Activated naive CD8-positive, alpha-beta T cell treated with anti-CD3 and anti-CD28 coated beads, Interleukin-2, amount 10 ng/mL, durations not matched to agents 7 days and 5 days (primary cell): ENCODE data around the gene MIB2. TPM values are rescaled to one million over a fixed set of nuclear protein-coding genes. Genes with fewer than 3 reads are reported as not detected.
"Not testable (repeated sequence)": the region's sequence is repeated elsewhere in the genome, so short reads cannot be mapped to it uniquely, and the experiment has no call there.

Experiments used
- ATAC-seq: fragments of 150-1000 bp; cut with Tn5 transposase; one replicate; pipeline ENCODE4 v1.10.0; 2021; ENCODE audit warnings: low read depth, moderate library complexity
- POLR2A ChIA-PET: fragments of 350-600 bp; sonication (Branson Sonifier 250); formaldehyde crosslinking; loops from one replicate; lab custom pipeline; 2021; ENCODE audit warnings: antibody characterized with exemption; lab: Charles Lee
- DNase-seq: peaks from one replicate; pipeline ENCODE4 v3.0.0; 2021
- H3K27ac Mint-ChIP-seq: one replicate; pipeline ENCODE4 v1.8.0; 2022; ENCODE audit warnings: mild to moderate bottlenecking, mixed read lengths
- H3K27me3 Mint-ChIP-seq: one replicate; pipeline ENCODE4 v1.8.0; 2022; ENCODE audit warnings: mild to moderate bottlenecking, moderate library complexity, mixed read lengths
- H3K36me3 Mint-ChIP-seq: one replicate; pipeline ENCODE4 v1.8.0; 2021; ENCODE audit warnings: mild to moderate bottlenecking, mixed read lengths
- H3K4me1 Mint-ChIP-seq: one replicate; pipeline ENCODE4 v1.8.0; 2021; ENCODE audit warnings: mixed read lengths
- H3K4me3 Mint-ChIP-seq: one replicate; pipeline ENCODE4 v1.8.0; 2022; ENCODE audit warnings: mild to moderate bottlenecking, moderate library complexity, mixed read lengths
- H3K9me3 Mint-ChIP-seq: one replicate; pipeline ENCODE4 v1.8.0; 2021; ENCODE audit warnings: mixed read lengths
- total RNA-seq, 2 experiments: library from RNA; stranded (reverse); gene quantifications; one replicate each; pipeline ENCODE4 v1.2.3, GENCODE V29; 2021

Gene MIB2
- total RNA-seq, 2 experiments from 2014 or later: 72.6 to 75.2 TPM

DNA sequence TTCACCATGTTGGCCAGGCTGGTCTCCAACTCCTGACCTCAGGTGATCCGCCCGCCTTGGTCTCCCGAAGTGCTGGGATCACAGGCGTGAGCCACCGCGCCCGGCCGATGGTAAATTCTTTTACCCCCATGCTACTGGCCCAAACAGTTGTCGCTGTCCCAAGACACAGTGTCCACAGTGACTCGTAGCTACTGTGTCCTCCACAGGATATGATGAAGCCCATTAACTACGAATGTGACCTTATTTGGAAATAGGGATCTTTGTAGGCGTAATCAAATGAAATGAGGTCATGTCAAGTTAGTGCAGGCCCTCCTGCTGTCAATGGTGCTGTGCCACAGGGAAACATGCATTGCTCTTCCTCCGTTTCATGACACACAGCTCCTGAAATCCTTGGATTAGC is 23.8 kb upstream of the MIB2 start:
- H3K4me3 Mint-ChIP-seq: no peak overlapping the region
- H3K27ac Mint-ChIP-seq: no peak overlapping the region
- H3K27me3 Mint-ChIP-seq: peaks cover 2% of the 10 kb centered on the region
- no peaks in the 10 kb centered on the region for H3K36me3 Mint-ChIP-seq
- no peaks in the 10 kb centered on the region for H3K9me3 Mint-ChIP-seq
- POLR2A ChIA-PET: no interaction called here
- DNase-seq: no peak
- no peak for ATAC-seq
- no peaks in the 10 kb centered on the region for H3K4me1 Mint-ChIP-seq

DNA sequence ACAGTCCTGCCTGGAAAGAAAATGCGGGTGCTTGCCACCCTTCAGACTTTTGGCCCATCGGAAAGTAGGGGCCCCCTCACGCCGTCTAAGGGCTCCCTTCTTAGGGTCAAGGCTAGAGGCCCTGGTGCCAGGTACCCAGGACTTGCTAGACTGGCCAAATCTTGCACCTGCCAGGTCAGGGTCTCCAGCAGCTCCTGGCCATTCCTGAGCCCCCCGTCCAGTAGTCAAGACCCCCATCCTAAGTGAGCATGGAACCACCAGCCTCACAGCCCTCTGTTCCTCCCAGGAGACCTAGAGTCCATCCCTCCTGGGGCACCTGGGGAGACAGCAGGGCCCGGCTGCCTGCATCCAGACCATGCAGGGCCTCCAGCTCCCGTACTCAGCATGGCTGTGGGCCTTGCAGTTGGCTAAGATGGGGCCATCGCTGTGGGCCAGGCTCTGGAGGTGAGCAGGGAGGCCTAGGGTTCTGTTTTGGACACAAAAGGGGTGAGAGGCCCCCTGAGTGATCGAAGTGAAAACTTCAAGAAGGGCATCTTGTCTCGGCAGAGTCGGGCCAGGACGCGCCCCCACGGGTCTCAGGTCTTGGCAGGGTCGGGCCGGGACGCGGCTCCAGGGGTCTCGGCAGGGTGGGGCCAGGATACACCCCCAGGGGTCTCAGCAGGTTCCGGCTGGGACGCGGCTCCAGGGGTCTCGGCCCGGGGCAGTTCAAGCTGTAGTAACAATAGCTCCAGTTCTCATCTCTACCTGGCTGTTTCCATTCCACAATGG is 21.3 kb upstream of the MIB2 start:
- ATAC-seq: no peak
- H3K4me1 Mint-ChIP-seq: peaks cover 3% of the 10 kb centered on the region
- H3K36me3 Mint-ChIP-seq: no peaks in the 10 kb centered on the region
- H3K27ac Mint-ChIP-seq: no peak overlapping the region
- no peaks in the 10 kb centered on the region for H3K9me3 Mint-ChIP-seq
- DNase-seq: no peak
- POLR2A ChIA-PET: no interaction called here
- no peak overlapping the region for H3K4me3 Mint-ChIP-seq
- H3K27me3 Mint-ChIP-seq: peaks cover 6% of the 10 kb centered on the region

DNA sequence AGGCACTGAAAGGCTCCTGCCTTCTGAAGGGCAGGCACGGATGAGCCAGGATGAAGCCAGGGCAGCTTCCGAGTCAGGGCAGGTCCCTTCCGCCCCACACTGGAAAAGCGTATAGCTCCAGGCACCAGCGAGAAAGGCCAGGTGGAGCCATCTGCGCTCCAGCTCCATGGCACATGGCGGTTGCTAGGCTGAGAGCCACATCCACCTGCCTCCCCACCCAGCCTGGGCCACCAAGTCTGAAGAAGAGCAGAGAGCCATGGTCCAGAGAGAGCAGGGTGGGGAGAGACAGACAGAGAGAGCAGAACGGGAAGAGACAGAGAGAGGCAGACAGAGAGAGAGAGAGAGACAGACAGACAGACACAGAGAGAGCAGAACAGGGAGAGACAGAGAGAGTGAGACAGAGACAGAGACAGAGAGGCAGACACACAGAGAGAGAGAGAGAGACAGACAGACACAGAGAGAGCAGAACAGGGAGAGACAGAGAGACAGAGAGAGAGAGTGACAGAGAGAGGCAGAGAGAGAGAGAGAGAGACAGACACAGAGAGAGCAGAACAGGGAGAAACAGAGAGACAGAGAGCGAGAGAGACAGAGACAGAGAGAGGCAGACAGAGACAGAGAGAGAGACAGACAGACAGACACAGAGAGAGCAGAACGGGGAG is 20.6 kb upstream of the MIB2 start:
- no peak for DNase-seq
- Mint-ChIP-seq H3K4me3 (no peak overlapping the region), H3K36me3 (no peaks in the 10 kb centered on the region), H3K27ac (no peak overlapping the region), H3K27me3 (peaks cover 6% of the 10 kb centered on the region), H3K9me3 (no peaks in the 10 kb centered on the region), H3K4me1 (peaks cover 4% of the 10 kb centered on the region)
- POLR2A ChIA-PET: no interaction called here
- ATAC-seq: no peak

DNA sequence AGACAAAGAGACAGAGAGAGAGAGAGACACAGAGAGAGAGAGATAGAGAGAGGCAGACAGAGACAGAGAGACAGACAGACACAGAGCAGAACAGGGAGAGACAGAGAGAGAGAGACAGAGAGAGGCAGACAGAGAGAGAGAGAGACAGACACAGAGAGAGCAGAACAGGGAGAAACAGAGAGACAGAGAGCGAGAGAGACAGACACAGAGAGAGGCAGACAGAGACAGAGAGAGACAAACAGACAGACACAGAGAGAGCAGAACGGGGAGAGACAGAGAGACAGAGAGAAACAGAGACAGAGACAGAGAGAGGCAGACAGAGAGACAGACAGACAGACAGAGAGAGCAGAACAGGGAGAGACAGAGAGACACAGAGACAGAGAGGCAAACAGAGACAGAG is 20.0 kb upstream of the MIB2 start:
- POLR2A ChIA-PET, ATAC-seq, H3K36me3 Mint-ChIP-seq, H3K4me1 Mint-ChIP-seq, DNase-seq, H3K27ac Mint-ChIP-seq, H3K27me3 Mint-ChIP-seq, H3K9me3 Mint-ChIP-seq, H3K4me3 Mint-ChIP-seq: not testable (repeated sequence)

DNA sequence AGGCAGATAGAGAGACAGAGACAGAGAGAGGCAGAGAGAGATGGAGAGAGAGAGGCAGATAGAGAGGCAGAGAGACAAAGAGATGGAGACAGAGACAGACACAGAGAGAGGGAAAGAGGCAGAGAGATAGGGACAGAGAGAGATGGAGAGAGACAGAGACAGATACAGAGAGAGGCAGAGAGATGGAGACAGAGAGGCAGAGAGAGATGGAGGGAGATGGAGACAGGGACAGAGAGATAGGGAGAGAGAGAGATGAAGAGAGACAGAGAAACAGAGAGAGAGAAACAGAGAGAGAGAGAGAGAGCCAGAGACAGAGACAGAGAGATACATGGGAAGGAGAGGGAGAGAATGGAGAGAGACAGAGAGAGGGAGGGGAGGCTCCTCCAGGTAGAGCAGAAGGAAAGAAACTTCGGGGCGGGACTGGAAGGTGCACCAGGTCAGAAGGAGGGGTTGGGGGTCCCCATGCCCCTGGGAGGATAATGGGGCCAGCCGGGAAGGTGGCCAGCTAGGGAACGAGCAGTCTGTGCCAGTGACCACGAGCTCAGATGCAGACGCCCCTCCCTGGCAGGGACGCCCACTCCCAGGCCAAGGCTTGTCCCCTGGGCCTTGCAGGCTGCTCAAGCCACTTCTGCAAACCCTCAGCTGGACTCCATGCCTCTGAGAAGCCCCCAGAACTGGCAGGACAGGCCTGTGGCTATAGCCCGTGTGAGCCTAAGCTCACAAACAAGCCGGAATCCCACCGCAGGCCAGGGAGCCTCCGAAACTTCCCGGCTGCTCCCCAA is 18.6 kb upstream of the MIB2 start:
- POLR2A ChIA-PET: interaction anchor here (0.6 to 2.1 kb wide), 3 partner anchors 11 to 44 kb away, joined by 4 to 8 read pairs (median 7); no protein-coding TSS in a partner anchor
- Mint-ChIP-seq H3K27ac (no peak overlapping the region), H3K36me3 (no peaks in the 10 kb centered on the region), H3K4me3 (no peak overlapping the region), H3K27me3 (peaks cover 9% of the 10 kb centered on the region), H3K9me3 (no peaks in the 10 kb centered on the region), H3K4me1 (peaks cover 4% of the 10 kb centered on the region)
- ATAC-seq (no peak), DNase-seq (peak; percentile 39)

DNA sequence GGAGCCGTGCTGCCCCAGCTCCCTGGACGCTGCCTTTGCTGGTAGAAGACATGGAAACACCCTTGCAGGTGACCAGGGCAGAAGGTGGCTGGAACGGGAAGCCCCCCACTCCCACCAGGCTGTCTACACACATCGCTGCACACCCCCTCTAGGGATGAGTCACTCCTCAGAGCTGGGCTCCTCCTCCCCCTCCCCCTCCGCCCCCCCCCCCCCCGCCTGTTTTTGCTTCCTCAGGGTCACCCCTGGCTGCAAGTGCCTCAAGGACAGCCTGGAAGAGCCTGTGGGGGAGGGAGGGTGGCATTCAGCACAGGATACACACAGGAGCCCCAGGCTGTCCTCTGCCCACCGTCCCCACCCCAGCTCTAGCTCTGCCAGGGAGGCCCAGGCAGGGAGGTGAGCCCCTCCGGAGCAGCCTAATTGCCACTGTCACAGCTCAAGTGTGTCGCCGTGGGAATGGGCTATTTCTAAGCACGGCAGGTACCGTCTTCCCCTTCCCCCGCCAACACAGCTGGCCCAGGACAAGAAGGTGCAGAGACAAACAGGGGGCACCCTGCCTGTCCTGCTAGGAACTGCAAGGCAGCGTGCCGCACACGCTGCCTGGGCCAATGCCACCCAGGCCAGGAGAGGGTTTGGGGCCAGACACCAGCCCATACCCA is 17.9 kb upstream of the MIB2 start:
- DNase-seq (peak; percentile 38), ATAC-seq (no peak)
- Mint-ChIP-seq H3K36me3 (no peaks in the 10 kb centered on the region), H3K27me3 (peaks cover 9% of the 10 kb centered on the region), H3K4me3 (no peak overlapping the region), H3K4me1 (peaks cover 4% of the 10 kb centered on the region), H3K27ac (no peak overlapping the region), H3K9me3 (no peaks in the 10 kb centered on the region)
- POLR2A ChIA-PET: interaction anchor here (0.6 to 2.1 kb wide), 4 partner anchors 10 to 45 kb away, joined by 3 to 8 read pairs (median 6); no protein-coding TSS in a partner anchor

DNA sequence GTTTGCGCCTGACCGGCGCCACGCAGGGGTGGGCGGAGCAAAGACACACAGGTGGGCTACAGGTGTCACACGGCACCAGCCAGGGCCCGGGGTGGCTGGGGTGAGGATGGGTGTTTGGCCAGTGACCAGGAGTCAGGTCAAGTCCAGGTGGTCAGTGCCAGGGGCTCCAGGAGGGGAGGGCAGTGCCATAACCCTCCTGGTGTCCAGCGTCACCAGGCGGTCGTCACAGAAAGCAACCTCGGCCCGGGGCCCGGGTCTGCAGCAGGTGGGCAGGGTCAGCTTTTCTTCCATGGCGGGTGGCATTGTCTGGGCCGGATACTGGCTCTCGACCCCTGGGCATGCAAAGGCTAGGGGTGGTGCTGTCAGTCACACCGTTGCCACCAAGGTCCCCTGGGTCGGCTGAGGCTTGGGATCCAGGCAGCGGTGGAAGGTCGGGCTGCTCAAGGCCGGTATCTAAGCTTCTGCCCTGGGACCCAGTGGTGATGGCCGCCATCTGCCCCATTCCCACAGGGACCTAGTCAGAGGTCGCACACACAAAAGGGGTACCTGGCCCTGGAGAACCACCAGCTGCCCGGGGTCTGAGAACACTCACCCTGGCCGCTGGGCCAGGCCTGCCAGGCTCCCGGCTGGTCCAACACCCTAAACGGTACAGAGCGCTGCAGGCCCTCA is 17.1 kb upstream of the MIB2 start:
- Mint-ChIP-seq H3K4me1 (peaks cover 4% of the 10 kb centered on the region), H3K27ac (no peak overlapping the region), H3K36me3 (no peaks in the 10 kb centered on the region), H3K4me3 (no peak overlapping the region), H3K9me3 (no peaks in the 10 kb centered on the region), H3K27me3 (peaks cover 9% of the 10 kb centered on the region)
- ATAC-seq (no peak), DNase-seq (peak; percentile 32)
- POLR2A ChIA-PET: interaction anchor here (1.1 to 2.1 kb wide), 2 partner anchors 16 to 18 kb away, joined by 3 to 8 read pairs; no protein-coding TSS in a partner anchor

DNA sequence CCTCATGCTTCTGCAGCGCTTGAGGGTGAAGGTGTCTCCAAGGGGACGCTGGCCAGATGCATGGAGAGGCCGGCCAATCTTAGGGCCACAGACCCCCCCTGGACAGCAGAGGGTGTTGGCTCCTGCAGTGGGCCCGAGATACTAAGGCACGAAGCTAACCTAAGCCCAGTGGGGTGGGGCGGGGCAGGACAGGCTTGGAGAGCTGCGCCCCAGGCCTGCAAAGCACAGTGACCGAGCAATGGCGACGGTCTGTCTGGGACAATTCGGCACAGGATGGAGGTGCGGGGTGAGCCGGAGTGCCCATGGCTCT is 16.6 kb upstream of the MIB2 start:
- ATAC-seq (no peak), DNase-seq (peak; percentile 37)
- POLR2A ChIA-PET: interaction anchor here (1.1 to 2.1 kb wide), 2 partner anchors 15 to 17 kb away, joined by 3 to 8 read pairs; no protein-coding TSS in a partner anchor
- peaks cover 9% of the 10 kb centered on the region for H3K27me3 Mint-ChIP-seq
- H3K4me3 Mint-ChIP-seq: peak overlapping the region; percentile 78
- peak overlapping the region; percentile 71 for H3K27ac Mint-ChIP-seq
- no peaks in the 10 kb centered on the region for H3K36me3 Mint-ChIP-seq
- H3K4me1 Mint-ChIP-seq: peaks cover 4% of the 10 kb centered on the region
- H3K9me3 Mint-ChIP-seq: no peaks in the 10 kb centered on the region

DNA sequence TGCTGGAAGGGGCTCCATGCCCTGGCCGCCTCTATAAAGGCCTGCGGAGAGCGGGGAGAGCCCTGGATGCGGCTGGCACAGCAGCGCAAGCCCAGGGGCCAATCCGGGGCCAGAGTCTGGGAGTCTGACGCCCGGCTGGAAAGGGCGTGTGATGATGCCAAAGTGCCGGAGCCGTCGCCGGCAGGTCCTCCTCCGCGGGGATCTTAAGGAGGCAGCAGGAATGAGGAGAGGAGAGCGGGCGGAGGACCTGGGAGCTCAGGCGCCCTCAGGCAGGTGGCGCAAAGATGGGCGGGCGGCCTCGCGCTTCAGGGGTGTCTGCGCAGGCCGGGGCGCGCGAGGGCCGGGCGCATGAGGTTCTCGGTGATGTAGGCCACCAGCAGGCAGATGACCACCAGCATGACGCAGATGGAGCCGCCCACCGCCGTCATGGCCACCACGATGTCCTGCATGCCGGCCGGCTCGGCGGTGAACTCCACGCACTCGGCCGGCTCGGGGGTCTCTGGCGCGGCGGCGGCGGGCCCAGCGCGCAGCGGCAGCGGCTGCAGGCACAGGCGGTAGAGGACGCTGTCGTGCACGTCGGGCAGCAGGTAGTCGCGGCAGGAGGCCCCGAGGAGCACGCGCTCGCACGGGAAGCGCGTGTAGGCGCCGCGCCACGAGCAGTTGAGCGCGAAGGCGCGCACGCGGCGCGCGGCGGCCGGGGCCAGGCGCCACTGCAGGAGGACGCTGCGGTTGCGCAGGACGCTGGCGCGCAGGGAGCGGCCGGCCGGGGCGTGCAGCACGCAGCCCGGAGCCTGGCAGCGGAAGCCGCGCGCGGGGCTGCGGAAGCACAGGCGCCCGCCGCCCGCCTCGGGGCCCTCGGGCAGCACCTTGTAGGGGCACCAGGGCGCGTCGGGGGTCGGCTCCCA is 16.0 kb upstream of the MIB2 start:
- H3K27me3 Mint-ChIP-seq: peaks cover 9% of the 10 kb centered on the region
- H3K4me1 Mint-ChIP-seq: peaks cover 4% of the 10 kb centered on the region
- H3K36me3 Mint-ChIP-seq: no peaks in the 10 kb centered on the region
- DNase-seq: peak; percentile 71
- H3K9me3 Mint-ChIP-seq: no peaks in the 10 kb centered on the region
- ATAC-seq: peak; percentile 55
- peak overlapping the region; percentile 71 for H3K27ac Mint-ChIP-seq
- peak overlapping the region; percentile 78 for H3K4me3 Mint-ChIP-seq
- POLR2A ChIA-PET: no interaction called here

DNA sequence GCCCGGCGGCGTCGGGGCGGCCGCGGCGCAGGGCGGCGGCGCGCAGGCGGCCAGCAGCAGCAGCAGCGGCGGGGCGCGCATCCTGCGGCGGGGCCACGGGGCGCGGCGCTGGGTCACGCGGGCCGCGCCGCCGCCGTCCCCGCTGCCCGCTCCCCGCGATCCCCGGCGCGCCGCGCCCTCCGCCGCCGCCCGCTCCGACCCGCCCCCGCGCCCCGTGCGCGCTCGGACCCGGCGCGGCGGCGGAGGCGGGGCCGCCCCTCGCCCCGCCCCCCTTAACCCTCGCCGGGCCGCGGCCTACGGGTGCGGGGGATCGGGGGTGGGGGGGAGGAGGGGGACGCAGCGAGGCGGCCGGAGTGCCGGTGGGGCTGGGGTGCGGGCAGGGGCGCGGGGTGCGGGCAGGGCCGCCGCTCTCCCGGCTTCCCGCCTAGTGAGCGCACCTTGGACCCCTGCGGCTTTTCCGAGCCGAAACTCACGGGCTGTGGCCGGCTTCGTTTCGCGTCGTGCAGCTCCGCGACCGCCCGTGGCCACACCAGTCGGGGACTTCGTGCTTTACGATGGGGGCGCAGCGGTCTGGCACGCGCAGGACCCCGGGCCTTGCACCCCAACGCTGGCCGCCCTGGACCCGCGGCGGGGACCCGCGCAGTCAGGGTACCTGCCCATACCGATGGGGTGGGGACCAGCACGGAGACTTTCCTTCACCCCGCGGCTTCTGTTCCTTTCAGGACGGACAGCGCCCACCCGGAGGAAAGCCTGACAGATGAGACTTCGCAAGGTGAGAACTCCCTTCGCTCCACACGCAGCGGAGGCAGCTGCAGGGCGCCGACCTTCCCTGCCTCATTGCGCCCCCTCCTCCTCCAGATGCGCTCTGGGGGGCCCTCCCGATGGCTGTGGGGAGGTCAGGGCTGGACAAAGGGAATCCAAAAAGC is 15.1 kb upstream of the MIB2 start, which contains the start of gene FNDC10:
FNDC10 (minus strand) TSS at position 201 of the 926 bp plus-strand sequence; CDS start at position 81, 120 bp downstream.
- H3K27ac Mint-ChIP-seq: peak within 1 kb of the TSS; percentile 71
- no peaks in the 10 kb centered on the region for H3K9me3 Mint-ChIP-seq
- H3K36me3 Mint-ChIP-seq: no peaks in the 10 kb centered on the region
- H3K4me3 Mint-ChIP-seq: peak within 1 kb of the TSS; percentile 78
- ATAC-seq: no peak
- POLR2A ChIA-PET: no interaction called here
- H3K4me1 Mint-ChIP-seq: peaks cover 4% of the 10 kb centered on the region
- peak; percentile 47 for DNase-seq
- H3K27me3 Mint-ChIP-seq: peaks cover 9% of the 10 kb centered on the region
